Measurements from ENCODE around the gene TMEM269.

Gene TMEM269

GRCh38 chr1:42822800-42823392, 38.1 kb downstream of the TMEM269 start:
- peak; percentile 24 for DNase-seq (ENCODE audit: low spot score)

- DNase-seq (ENCODE audit: low spot score), result no peak
These were observed 39.8 kb downstream of the TMEM269 start for GRCh38 chr1:42824481-42825035.

GRCh38 chr1:42825036-42825851, 40.5 kb downstream of the TMEM269 start:
- no peak for DNase-seq (ENCODE audit: low spot score)

- no peak for DNase-seq (ENCODE audit: low spot score)
These were observed 45.8 kb downstream of the TMEM269 start for GRCh38 chr1:42830631-42831030.

- no peak for DNase-seq (ENCODE audit: low spot score)
These were observed 46.5 kb downstream of the TMEM269 start for GRCh38 chr1:42831273-42831672.

GRCh38 chr1:42832641-42833240, 48.0 kb downstream of the TMEM269 start:
- no peak for DNase-seq (ENCODE audit: low spot score)

- DNase-seq (ENCODE audit: low spot score), result no peak
These were observed 49.2 kb downstream of the TMEM269 start for GRCh38 chr1:42833981-42834380.

GRCh38 chr1:42834803-42835202, 50.0 kb downstream of the TMEM269 start:
- DNase-seq (ENCODE audit: low spot score), result no peak

GRCh38 chr1:42835422-42835821, 50.6 kb downstream of the TMEM269 start:
- no peak for DNase-seq (ENCODE audit: low spot score)

- DNase-seq (ENCODE audit: low spot score), result no peak
These were observed 52.9 kb downstream of the TMEM269 start for GRCh38 chr1:42837709-42838108.

- DNase-seq (ENCODE audit: low spot score), result no peak
These were observed 53.8 kb downstream of the TMEM269 start for GRCh38 chr1:42838482-42839190.

GRCh38 chr1:42841010-42841409, 56.2 kb downstream of the TMEM269 start:
- DNase-seq (ENCODE audit: low spot score), result no peak

- DNase-seq (ENCODE audit: low spot score), result no peak
These were observed 56.8 kb downstream of the TMEM269 start for GRCh38 chr1:42841440-42842147.

- no peak for DNase-seq (ENCODE audit: low spot score)
These were observed 59.9 kb downstream of the TMEM269 start for GRCh38 chr1:42844592-42845140.

GRCh38 chr1:42845193-42845592, 60.4 kb downstream of the TMEM269 start:
- DNase-seq (ENCODE audit: low spot score), result no peak

GRCh38 chr1:42845866-42846256, 61.1 kb downstream of the TMEM269 start:
- DNase-seq (ENCODE audit: low spot score), result no peak

- DNase-seq (ENCODE audit: low spot score), result peak; percentile 100
These were observed 61.7 kb downstream of the TMEM269 start, which contains the start of gene ZNF691 for GRCh38 chr1:42846257-42847110. ZNF691 (plus strand) TSS chr1:42846613; CDS start chr1:42849659, 3,046 bp downstream.

- DNase-seq (ENCODE audit: low spot score), result no peak
These were observed 62.4 kb downstream of the TMEM269 start for GRCh38 chr1:42847111-42847595.

- no peak for DNase-seq (ENCODE audit: low spot score)
These were observed 63.1 kb downstream of the TMEM269 start for GRCh38 chr1:42847721-42848460.

Data from AG08395 (cell line).